K562 (cell line): ENCODE results near the gene SGK1. TPM values are rescaled to one million over a fixed set of nuclear protein-coding genes. Genes with fewer than 3 reads are reported as not detected.

Source experiments
- ATAC-seq: fragments of 200-7000 bp; cut with Tn5 transposase; 3 replicates; pipeline ENCODE4 v1.9.1; 2020; ENCODE audit warnings: moderate library complexity
- BruUV-seq: library from RNA; stranded (reverse); fragments of 400-500 nt; replicated peaks from 2 replicates; lab custom pipeline; 2021; lab: Mats Ljungman, UMichigan
- CTCF ChIA-PET: fragments of 300-600 bp; formaldehyde crosslinking; extraction: SDS; loops from one replicate; lab custom pipeline; 2021; ENCODE audit warnings: low intra/inter-chr PET ratio; lab: Yijun Ruan, JAX
- POLR2A ChIA-PET: fragments of 300-600, 350-650 bp; sonication (Branson Sonifier 250); formaldehyde crosslinking; extraction: SDS; loops from one replicate; lab custom pipeline; 2021; ENCODE audit warnings: antibody characterized with exemption, inconsistent platforms; lab: Yijun Ruan, JAX
- DNase-seq, 4 experiments: peaks; one replicate each; pipeline versions ENCODE4 v3.0.0 to v3.0.0-alpha.2; 2011 to 2018; ENCODE audit warnings: low spot score in 3 of 4, mixed read lengths in 3 of 4; ENCODE audit errors: extremely low read depth in 1 of 4
- FAIRE-seq: peaks from 2 replicates; lab custom pipeline; 2011; peaks lifted over from hg19 to GRCh38; lab: Jason Lieb, UNC
- H2AFZ ChIP-seq: 2 replicates; pipeline ENCODE4 v1.6.0; 2011; ENCODE audit warnings: low read depth, low read length, control low read depth, inconsistent platforms
- H3K27ac ChIP-seq: fragments of 200-600 bp; 3 replicates; pipeline ENCODE4 v1.8.0; 2011; ENCODE audit warnings: low read depth, mild to moderate bottlenecking, control low read depth, inconsistent platforms, low read length, moderate library complexity, mixed read lengths; ENCODE audit errors: extremely low read depth
- H3K27me3 ChIP-seq, 2 experiments: fragments of 300-600 bp in 1 of 2; 2 replicates in 1 of 2; 3 replicates in 1 of 2; pipeline versions ENCODE4 v1.6.0 to v1.8.0; 2011; ENCODE audit warnings: inconsistent platforms in 2 of 2, low read length in 2 of 2, mild to moderate bottlenecking in 1 of 2, mixed read lengths in 1 of 2, moderate library complexity in 1 of 2; ENCODE audit not compliant: control insufficient read depth in 2 of 2, insufficient read depth in 2 of 2
- H3K36me3 ChIP-seq: fragments of 300-600 bp; 3 replicates; pipeline ENCODE4 v1.8.0; 2011; ENCODE audit warnings: mild to moderate bottlenecking, low read length, inconsistent platforms; ENCODE audit not compliant: control insufficient read depth, insufficient read depth
- H3K4me1 ChIP-seq, 2 experiments: fragments of 200-600 bp in 1 of 2; replicated peaks in 1 of 2; 2 replicates in 1 of 2; 3 replicates in 1 of 2; pipeline versions ENCODE4 v1.5.1 to v1.8.0; 2011; ENCODE audit warnings: inconsistent platforms in 2 of 2, low read length in 2 of 2, mild to moderate bottlenecking in 1 of 2, mixed read lengths in 1 of 2, moderate library complexity in 1 of 2; ENCODE audit not compliant: control insufficient read depth in 2 of 2, insufficient read depth in 2 of 2
- H3K4me2 ChIP-seq: 2 replicates; pipeline ENCODE4 v1.6.1; 2011; ENCODE audit warnings: low read length, control low read depth, inconsistent platforms, mixed read lengths; ENCODE audit not compliant: insufficient read depth
- H3K4me3 ChIP-seq: fragments of 200-600 bp; sonication (generic), shearing (Covaris generic); 2 replicates; pipeline ENCODE4 v1.5.1; 2016; ENCODE audit warnings: control low read depth, inconsistent platforms
- H3K79me2 ChIP-seq: fragments of 200-600 bp; 3 replicates; pipeline ENCODE4 v1.8.0; 2011; ENCODE audit warnings: low read length, inconsistent platforms; ENCODE audit not compliant: control insufficient read depth, insufficient read depth
- H3K9ac ChIP-seq, 2 experiments: 2 replicates each; pipeline versions ENCODE4 v1.6.0 to v1.6.1; 2011; ENCODE audit warnings: low read depth in 2 of 2, low read length in 2 of 2, control low read depth in 1 of 2, inconsistent platforms in 1 of 2, mild to moderate bottlenecking in 1 of 2, mixed read lengths in 1 of 2; ENCODE audit not compliant: insufficient read depth in 1 of 2
- H3K9me1 ChIP-seq: one replicate; pipeline ENCODE4 v1.6.0; 2011; ENCODE audit warnings: inconsistent platforms, mild to moderate bottlenecking, low read length, moderate library complexity; ENCODE audit not compliant: control insufficient read depth, insufficient read depth
- H3K9me3 ChIP-seq: replicated peaks from 2 replicates; pipeline ENCODE4 v1.5.1; 2011; ENCODE audit warnings: low read depth, low read length, inconsistent platforms; ENCODE audit not compliant: control insufficient read depth, insufficient read depth
- H4K20me1 ChIP-seq: replicated peaks from 2 replicates; pipeline ENCODE4 v1.6.1; 2011; ENCODE audit warnings: low read length, inconsistent platforms, mixed read lengths; ENCODE audit not compliant: control insufficient read depth, insufficient read depth
- ZBTB40 ChIP-seq, 2 experiments: fragments of 450-650 bp in 1 of 2; sonication (generic) in 1 of 2; formaldehyde crosslinking in 1 of 2; IDR thresholded peaks; 2 replicates each; pipeline versions ENCODE4 v1.7.1 to v1.9.0; 2016 to 2022; ENCODE audit warnings: inconsistent platforms in 1 of 2, mild to moderate bottlenecking in 1 of 2, missing genetic modification reagents in 1 of 2
- ZNF24 ChIP-seq: fragments of 450-650 bp; IDR thresholded peaks from 2 replicates; pipeline ENCODE4 v1.6.1; 2016
- WGBS: fragments of 100-300 bp; shearing (Covaris generic); methylation state at CpG from one replicate; pipeline ENCODE4 v1.1.6; 2016; ENCODE audit warnings: low coverage, mixed read lengths; ENCODE audit not compliant: insufficient coverage; ENCODE audit errors: missing lambda C conversion rate; 5-methylcytosine and 5-hydroxymethylcytosine counted together
- in situ Hi-C: fragments of 300-500 bp; cut with MboI; formaldehyde crosslinking; loops from 4 replicates; pipeline ENCODE4 v1.15.0; 2018; ENCODE audit warnings: inconsistent platforms, mixed read lengths
- intact Hi-C: fragments of 100-400 bp; cut with micrococcal nuclease; formaldehyde crosslinking; loops from 2 replicates; pipeline ENCODE4 v1.14.2; 2022
- polyA plus RNA-seq, 8 experiments: library from polyadenylated mRNA; depleted of rRNA in 4 of 8; stranded (reverse) in 5 of 8; unstranded in 3 of 8; fragments of >200 nt; fragmentation: Nextera tagmentation in 2 of 8; fragmentation: Illumina TruSeq in 1 of 8; extraction: Ambion mirVana in 2 of 8; extraction: Trizol in 1 of 8; gene quantifications; 2 replicates each; pipeline versions ENCODE4 v1.2.1 to v1.2.3, GENCODE V29; 2011 to 2014; ENCODE audit warnings: inconsistent platforms in 1 of 8, missing spikeins in 1 of 8
- total RNA-seq, 7 experiments: library from RNA; depleted of rRNA in 6 of 7; stranded (reverse); fragments of >200 nt in 6 of 7; fragmentation: Illumina TruSeq in 2 of 7; extraction: Trizol in 2 of 7; gene quantifications; 2 replicates each; pipeline versions ENCODE4 v1.2.1 to v1.2.3, GENCODE V29; 2011 to 2021; ENCODE audit warnings: low replicate concordance in 1 of 7

Gene SGK1
- total and polyA plus RNA-seq, 9 of the 15 experiments (the other 6 are each of a cell fraction or from before 2014, with no cell fraction given): 3.5 to 7.2 (median 3.9) TPM

- no peaks in the 10 kb centered on the region for H3K36me3 ChIP-seq
- in situ Hi-C loops (no loop called here), intact Hi-C loops (no loop called here)
- BruUV-seq: no TSS peak
- ChIA-PET POLR2A (interaction anchor here (0.6 to 1.1 kb wide), 2 partner anchors 11 to 147 kb away, joined by 3 read pairs; no protein-coding TSS in a partner anchor), CTCF (no interaction called here)
- H3K79me2 ChIP-seq: no peaks in the 10 kb centered on the region
- ATAC-seq (no peak), DNase-seq (no peak), FAIRE-seq (no peak)
- 55% methylated on average over 8 of the region's 8 CpGs for WGBS
- no peaks in the 10 kb centered on the region for H4K20me1 ChIP-seq
- H3K9me1 ChIP-seq: no peaks in the 10 kb centered on the region
- no peak overlapping the region for H3K27ac ChIP-seq
- H3K4me3 ChIP-seq: no peak overlapping the region
- H3K9me3 ChIP-seq: no peaks in the 10 kb centered on the region
- peaks cover 12 to 20% of the 10 kb centered on the region in 2 experiments; a peak in 4 of 5 replicates for H3K4me1 ChIP-seq
- H3K4me2 ChIP-seq: no peak overlapping the region
- no peak overlapping the region for H3K9ac ChIP-seq
- TF ChIP-seq ZBTB40 (IDR thresholded peaks at IDR 0.05): no peak
- TF ChIP-seq ZBTB40 (CRISPR knock-in tag; IDR thresholded peaks at IDR 0.05): no peak
- TF ChIP-seq ZNF24: peak; percentile 73
- no peak overlapping the region for H2AFZ ChIP-seq
- no peaks in the 10 kb centered on the region for H3K27me3 ChIP-seq
Measured at GRCh38 chr6:134318236-134318973, 493 bp upstream of the SGK1 start.
